SK-N-SH (cell line): Measurements from ENCODE around the gene PARD3.

Experiments
- CTCF ChIP-seq: fragments of 200-600 bp; sonication (generic); IDR thresholded peaks from 2 replicates; pipeline ENCODE4 v1.6.1; 2017; ENCODE audit warnings: antibody characterized with exemption, mild to moderate bottlenecking, moderate library complexity
- EP300 ChIP-seq, 2 experiments: IDR thresholded peaks; 2 replicates each; pipeline versions ENCODE4 v1.4.0 to v1.6.1; 2012; ENCODE audit warnings: borderline replicate concordance in 1 of 2, low read depth in 1 of 2, low read length in 1 of 2
- EZH2phosphoT487 ChIP-seq: fragments of 200-600 bp; sonication (generic); IDR thresholded peaks from 2 replicates; pipeline ENCODE4 v1.6.1; 2017; ENCODE audit warnings: low read depth, mixed run types, mild to moderate bottlenecking, antibody characterized with exemption, moderate library complexity, borderline replicate concordance
- FOXJ3 ChIP-seq: sonication (generic); formaldehyde crosslinking; IDR thresholded peaks from 2 replicates; pipeline ENCODE4 v1.5.1; 2020; ENCODE audit warnings: mild to moderate bottlenecking, missing genetic modification reagents
- GATA2 ChIP-seq: sonication (generic); formaldehyde crosslinking; IDR thresholded peaks from 2 replicates; pipeline ENCODE4 v1.5.0; 2020; ENCODE audit warnings: mild to moderate bottlenecking, missing genetic modification reagents
- MAX ChIP-seq: IDR thresholded peaks from 2 replicates; pipeline ENCODE4 v1.4.0; 2012; ENCODE audit warnings: low read depth
- PBX3 ChIP-seq: IDR thresholded peaks from 2 replicates; pipeline ENCODE4; 2012
- POLR2AphosphoS5 ChIP-seq: IDR thresholded peaks from 2 replicates; pipeline ENCODE4 v1.6.1; 2012; ENCODE audit warnings: low read depth, low read length
- REST ChIP-seq: IDR thresholded peaks from 2 replicates; pipeline ENCODE4 v1.6.1; 2012; ENCODE audit warnings: mild to moderate bottlenecking, low read depth, low read length, moderate library complexity
- SIN3A ChIP-seq: IDR thresholded peaks from 2 replicates; pipeline ENCODE4 v1.6.1; 2012; ENCODE audit warnings: low read depth, mild to moderate bottlenecking, low read length, moderate library complexity, borderline replicate concordance
- TAF1 ChIP-seq: IDR thresholded peaks from 2 replicates; pipeline ENCODE4 v1.6.1; 2012; ENCODE audit warnings: low read depth, mild to moderate bottlenecking, low read length, moderate library complexity, borderline replicate concordance
- TEAD4 ChIP-seq: IDR thresholded peaks from 2 replicates; pipeline ENCODE4 v1.4.0; 2012; ENCODE audit warnings: mild to moderate bottlenecking, borderline replicate concordance; ENCODE audit not compliant: insufficient read depth
- YY1 ChIP-seq: IDR thresholded peaks from 2 replicates; pipeline ENCODE4 v1.4.0; 2012; ENCODE audit warnings: low read depth, mild to moderate bottlenecking

GRCh38 chr10:34377833-34378232, 437.3 kb downstream of the PARD3 start:
- TF ChIP-seq CTCF (no peak), PBX3 (no peak), SIN3A (no peak), TAF1 (no peak), YY1 (no peak), EP300 (IDR thresholded peaks at IDR 0.05; ENCODE audit: borderline replicate concordance in 1 of 2, low read depth in 1 of 2, low read length in 1 of 2) (no peak), MAX (no peak), GATA2 (CRISPR knock-in tag) (no peak), FOXJ3 (CRISPR knock-in tag) (no peak), EZH2phosphoT487 (no peak), POLR2AphosphoS5 (no peak), REST (no peak), TEAD4 (no peak)
